Measurements from ENCODE around the gene IFT172.
"Not testable (repeated sequence)": the region's sequence is repeated elsewhere in the genome, so short reads cannot be mapped to it uniquely, and the experiment has no call there.

The IFT172 gene, protein sequence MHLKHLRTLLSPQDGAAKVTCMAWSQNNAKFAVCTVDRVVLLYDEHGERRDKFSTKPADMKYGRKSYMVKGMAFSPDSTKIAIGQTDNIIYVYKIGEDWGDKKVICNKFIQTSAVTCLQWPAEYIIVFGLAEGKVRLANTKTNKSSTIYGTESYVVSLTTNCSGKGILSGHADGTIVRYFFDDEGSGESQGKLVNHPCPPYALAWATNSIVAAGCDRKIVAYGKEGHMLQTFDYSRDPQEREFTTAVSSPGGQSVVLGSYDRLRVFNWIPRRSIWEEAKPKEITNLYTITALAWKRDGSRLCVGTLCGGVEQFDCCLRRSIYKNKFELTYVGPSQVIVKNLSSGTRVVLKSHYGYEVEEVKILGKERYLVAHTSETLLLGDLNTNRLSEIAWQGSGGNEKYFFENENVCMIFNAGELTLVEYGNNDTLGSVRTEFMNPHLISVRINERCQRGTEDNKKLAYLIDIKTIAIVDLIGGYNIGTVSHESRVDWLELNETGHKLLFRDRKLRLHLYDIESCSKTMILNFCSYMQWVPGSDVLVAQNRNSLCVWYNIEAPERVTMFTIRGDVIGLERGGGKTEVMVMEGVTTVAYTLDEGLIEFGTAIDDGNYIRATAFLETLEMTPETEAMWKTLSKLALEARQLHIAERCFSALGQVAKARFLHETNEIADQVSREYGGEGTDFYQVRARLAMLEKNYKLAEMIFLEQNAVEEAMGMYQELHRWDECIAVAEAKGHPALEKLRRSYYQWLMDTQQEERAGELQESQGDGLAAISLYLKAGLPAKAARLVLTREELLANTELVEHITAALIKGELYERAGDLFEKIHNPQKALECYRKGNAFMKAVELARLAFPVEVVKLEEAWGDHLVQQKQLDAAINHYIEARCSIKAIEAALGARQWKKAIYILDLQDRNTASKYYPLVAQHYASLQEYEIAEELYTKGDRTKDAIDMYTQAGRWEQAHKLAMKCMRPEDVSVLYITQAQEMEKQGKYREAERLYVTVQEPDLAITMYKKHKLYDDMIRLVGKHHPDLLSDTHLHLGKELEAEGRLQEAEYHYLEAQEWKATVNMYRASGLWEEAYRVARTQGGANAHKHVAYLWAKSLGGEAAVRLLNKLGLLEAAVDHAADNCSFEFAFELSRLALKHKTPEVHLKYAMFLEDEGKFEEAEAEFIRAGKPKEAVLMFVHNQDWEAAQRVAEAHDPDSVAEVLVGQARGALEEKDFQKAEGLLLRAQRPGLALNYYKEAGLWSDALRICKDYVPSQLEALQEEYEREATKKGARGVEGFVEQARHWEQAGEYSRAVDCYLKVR (N-terminal part only)

DNA sequence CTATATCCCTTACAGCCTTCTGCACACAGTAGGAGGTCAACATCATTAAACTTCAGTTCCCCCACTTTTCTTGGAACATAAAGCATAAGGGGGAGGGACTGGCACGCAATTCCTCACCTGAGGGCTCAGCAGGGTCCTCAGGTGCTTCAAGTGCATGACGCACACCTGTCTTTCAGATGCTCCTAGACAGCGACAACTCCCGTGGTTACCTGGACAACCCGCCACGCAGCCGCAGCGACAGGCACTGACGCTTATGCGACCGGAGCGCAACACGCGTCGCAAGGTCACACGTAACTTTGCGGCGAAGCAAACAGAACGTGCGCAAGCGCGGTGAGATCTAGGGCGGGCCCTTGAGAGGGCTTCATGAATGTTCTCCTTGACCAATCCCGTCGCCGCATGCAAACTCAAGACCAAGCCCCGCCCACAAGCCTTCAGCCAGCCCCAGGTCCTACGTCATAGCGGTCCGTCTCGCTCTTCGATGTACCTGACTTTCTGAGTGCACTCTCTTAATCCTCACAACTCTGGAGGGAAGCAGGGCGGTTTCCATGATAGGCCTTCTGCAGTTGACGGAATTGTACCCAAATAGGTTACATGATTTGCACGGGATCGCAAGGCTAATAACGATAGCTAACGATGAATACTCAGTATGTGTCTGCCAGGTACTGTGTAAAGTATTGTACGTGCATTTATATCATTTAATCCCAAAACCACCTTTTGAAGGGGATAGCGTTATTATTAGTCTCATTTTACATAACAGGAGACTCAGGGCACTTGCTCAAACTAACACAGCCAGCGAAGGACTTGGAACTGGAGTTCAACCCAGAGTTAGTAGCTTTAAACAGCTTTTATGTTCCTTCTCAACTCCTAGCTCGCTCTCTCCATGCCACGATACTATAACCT lies at the start of gene IFT172:
TSS of gene IFT172 (minus strand) at position 246 of the 900 bp plus-strand sequence. CDS start at position 156, 90 bp downstream.
- peak; percentile 99 for DNase-seq (ENCODE audit: low read depth)

DNA sequence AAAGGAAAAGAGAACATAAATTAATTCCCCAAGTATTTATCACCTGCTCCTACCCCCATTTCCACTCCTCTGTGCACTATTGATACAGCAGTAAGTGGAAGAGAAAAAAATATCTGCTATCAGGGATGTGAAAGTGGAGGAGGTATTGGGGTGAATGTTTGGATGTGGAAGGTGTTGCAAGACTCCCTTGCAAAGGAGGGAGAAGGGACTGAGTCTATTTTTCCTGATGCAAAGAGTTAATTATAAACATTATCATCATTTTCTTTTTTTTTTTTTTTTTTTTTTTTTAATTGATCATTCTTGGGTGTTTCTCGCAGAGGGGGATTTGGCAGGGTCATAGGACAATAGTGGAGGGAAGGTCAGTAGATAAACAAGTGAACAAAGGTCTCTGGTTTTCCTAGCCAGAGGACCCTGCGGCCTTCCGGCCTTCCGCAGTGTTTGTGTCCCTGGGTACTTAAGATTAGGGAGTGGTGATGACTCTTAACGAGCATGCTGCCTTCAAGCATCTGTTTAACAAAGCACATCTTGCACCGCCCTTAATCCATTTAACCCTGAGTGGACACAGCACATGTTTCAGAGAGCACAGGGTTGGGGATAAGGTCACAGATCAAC lies 49.4 kb upstream of the IFT172 start:
- not testable (repeated sequence) for DNase-seq (ENCODE audit: low read depth)

DNA sequence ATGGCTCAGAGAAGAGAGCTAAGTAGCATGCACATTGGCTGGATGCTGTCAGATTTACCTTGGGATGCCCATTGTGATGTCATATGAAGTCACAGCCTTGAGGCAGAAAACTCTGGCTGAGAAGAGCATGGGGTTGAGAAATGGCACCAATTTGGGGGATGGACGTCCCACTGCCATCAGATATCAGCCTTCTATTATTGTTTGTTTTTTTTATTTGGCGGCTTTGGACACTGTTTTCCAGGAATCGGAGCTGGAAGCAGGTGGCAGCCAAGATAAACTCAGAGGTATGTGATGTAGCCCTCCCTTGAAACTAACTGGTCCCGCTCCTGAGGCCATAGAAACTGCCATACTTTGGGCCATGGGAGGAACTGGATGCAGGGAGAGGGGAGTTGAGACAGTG lies 47.7 kb upstream of the IFT172 start:
- no peak for DNase-seq (ENCODE audit: low read depth)

DNA sequence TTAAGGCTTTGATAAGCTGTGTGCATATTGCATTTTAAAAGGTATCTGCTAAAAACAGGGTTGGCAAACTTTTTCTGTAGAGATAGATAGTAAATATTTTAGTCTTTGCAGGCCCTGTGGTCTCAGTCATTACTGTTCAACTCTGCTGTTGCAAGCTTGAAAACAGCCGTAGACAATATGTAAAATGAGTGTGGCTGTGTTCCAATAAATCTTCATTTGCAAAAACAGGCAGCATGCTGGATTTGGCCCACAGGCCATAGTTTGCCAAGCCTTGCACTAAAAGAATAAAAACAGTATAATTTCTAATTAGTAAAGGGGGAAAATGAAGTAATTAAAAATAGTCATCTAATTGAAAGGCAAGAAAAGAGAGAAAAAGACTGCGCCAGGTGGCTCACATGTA lies 42.4 kb upstream of the IFT172 start:
- no peak for DNase-seq (ENCODE audit: low read depth)

DNA sequence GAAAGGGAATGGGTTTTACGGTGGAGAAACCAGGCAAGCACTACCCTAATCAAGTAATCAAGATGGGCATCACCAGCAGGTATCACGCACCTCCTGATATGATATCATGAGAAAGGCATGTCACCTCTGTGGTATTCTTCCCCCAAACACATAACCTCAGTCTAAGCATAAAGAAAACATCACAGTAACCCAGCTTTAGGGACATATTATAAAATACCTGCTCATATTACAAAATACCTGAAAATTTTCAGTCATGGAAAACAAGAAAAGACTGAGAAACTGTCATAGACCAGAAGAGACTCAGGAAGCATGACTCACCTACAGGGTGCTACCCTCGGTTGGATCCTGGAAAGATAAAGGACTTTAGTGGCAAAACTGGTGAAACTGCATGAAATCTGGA lies 37.6 kb upstream of the IFT172 start:
- no peak for DNase-seq (ENCODE audit: low read depth)

DNA sequence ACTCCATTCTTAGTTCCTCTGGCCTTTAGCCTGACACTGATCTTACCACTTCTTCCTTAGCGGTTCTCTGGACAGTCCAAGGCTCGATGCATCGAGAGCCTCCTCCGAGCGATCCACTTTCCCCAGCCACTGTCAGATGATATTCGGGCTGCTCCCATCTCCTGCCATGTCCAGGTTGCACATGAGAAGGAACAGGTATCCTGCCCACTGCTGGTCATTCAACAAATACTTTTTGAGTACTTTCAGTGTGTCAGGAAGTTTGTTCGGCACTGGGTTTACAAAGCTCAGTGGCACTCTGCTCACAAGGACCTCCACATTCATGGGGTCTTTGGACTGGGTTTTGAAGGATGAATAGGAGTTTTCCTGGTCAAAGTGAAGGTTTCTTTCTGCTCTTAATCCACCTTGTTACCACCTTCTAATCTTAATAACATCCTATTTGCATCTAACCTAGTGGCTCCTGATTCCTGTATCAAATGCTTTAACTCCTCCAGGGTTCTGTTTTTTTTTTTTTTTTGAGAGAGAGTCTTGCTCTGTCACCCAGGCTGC lies 32.9 kb upstream of the IFT172 start:
- no peak for DNase-seq (ENCODE audit: low read depth)

DNA sequence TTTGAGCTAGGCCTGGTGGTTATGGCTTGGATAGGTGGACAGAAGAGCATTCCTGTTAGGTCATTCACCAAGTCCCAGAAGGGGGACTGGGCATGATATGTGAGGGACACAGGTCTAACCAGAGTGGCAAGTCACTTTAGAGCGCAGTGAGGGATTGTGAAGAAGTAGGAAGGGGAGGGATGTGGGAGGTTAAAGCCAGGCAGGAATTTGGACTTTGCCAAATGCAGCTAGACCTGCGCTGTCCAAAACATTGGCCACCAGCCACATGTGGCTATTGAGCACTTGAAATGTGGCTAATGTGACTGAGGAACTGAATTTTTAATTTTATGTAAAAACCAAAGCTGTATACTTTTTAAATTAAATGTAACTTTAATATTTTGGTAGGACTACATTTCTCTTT lies 30.8 kb upstream of the IFT172 start:
- DNase-seq (ENCODE audit: low read depth), result no peak

DNA sequence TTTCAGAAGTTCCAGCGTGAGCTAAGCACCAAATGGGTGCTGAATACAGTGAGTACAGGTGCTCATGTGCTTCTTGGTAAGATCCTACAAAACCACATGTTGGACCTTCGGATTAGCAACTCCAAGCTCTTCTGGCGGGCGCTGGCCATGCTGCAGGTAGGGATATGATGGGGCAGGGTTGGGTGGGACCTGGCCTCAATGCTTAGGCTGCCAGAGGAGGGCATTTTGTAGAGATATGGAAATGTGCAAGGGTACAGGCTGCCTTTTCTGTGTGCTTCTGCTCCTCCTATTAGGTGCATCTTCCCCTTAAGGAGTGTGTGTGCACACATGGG lies 29.2 kb upstream of the IFT172 start:
- no peak for DNase-seq (ENCODE audit: low read depth)

DNA sequence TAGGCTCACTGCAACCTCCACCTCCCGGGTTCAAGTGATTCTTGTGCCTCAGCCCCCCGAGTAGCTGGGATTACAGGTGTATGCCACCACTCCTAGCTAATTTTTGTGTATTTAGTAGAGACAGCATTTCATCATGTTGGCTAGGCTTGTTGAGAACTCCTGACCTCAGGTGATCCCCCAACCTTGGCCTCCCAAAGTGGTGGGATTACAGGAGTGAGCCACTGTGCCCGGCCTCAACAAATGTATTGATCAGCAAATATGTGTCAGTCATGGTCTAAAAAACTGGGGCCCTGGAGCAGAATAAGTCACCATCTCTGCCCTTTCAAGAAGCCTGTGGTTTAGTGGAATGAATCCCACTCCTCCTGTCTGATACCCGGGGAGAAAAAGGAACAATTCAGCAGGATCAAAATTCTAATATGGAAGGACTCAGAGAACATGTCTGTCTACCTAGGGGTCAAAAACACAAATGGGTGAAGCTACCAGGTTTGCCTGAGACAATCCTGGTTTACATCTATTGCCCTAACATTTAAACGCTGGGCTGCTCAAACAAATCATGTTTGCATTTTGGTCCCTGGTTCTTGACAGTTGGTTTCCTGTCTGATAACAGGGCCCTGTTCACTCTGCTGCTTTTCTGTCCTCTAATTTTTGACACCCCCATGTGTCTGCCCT lies 28.7 kb upstream of the IFT172 start:
- DNase-seq (ENCODE audit: low read depth), result no peak

DNA sequence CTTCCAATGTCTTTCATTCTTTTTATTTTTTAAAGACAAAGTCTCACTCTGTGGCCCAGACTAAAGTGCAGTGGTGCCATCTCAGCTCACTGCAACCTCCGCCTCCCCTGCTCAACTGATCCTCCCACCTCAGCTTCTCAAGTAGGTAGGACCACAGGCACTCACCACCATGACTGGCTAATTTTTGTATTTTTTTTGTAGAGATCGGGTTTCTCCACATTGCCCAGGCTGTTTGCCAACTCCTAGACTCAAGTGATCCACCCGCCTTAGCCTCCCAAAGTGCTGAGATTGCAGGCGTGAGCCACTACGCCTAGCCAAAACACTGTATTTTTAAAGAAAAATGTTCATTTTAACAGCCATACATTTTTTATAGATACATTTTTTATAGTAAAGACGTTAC lies 19.8 kb upstream of the IFT172 start:
- DNase-seq (ENCODE audit: low read depth), result no peak

DNA sequence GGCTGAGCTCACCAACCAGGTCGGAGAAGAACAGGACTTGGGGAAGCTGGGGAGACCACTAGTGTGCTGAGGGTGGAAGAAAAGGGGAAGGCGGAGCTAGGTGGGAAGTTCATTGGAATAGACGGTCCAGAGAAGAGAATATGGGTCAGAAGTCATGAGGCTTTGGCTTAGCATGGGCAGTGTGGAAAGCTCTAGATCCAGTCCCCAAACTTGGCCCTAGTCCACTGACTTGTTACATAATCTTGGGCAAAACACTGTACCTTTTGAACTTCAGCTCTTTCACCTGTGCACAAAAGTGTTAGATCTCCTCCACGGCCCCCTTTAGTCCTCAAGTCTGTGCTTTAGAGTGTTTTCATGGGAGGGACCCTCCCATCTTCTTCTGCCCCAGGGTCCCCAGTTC lies 17.8 kb upstream of the IFT172 start:
- DNase-seq (ENCODE audit: low read depth), result no peak

DNA sequence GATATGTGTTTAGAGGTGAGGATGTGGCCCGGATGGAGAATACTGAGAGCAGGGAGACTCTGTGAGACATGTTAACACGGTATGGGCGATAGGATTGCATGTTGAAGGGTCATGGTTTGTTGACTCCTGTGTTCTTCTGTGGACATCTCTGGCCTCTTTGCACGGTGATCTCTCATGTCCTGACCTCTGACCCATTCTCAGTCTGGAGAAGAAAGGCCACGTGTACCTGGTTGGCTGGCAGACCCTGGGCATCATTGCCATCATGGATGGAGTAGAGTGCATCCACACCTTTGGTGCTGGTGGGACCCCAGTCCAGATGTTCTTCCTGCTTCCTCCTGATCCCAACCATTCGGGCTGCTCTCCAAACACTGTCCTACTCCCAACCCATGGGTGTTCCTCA lies 17.0 kb upstream of the IFT172 start:
- no peak for DNase-seq (ENCODE audit: low read depth)

DNA sequence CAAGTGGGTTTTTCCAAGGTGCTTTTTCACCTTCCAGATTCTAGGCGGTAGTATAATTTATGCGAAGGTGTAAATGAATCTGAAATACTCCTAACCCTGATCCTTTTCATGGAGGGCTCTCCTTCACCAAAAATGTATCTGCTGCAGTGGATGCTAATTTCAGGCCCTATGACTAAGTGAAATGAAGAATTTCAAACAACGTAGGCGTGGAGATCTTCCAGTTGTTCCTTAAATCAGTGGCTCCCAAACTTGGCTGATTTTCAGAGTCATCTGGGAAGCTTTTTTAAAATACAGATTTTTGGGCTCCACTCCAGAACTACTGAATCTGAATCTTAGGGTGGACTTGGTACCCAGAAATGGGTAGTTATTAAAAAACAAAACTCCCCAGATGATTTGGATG lies 12.6 kb upstream of the IFT172 start:
- DNase-seq (ENCODE audit: low read depth), result no peak

DNA sequence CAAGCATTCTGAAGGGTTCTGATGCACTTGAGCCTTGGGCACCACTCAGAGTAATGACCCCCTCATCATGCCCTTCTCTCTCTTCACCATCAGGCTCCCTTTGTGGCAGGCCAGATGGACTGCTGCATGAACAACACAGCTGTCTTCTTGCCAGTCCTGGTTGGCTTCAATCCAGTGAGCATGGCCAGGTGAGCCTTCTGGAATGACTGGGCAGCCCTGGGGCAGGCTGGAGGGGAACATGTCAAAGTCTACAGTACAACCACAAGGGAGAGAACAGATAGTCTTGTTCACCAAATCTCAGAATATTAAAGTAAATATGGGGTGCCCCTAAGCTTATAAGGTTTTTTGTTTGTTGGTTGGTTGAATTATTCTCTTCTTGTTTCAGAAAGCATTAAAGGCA lies 11.5 kb upstream of the IFT172 start:
- DNase-seq (ENCODE audit: low read depth), result no peak

DNA sequence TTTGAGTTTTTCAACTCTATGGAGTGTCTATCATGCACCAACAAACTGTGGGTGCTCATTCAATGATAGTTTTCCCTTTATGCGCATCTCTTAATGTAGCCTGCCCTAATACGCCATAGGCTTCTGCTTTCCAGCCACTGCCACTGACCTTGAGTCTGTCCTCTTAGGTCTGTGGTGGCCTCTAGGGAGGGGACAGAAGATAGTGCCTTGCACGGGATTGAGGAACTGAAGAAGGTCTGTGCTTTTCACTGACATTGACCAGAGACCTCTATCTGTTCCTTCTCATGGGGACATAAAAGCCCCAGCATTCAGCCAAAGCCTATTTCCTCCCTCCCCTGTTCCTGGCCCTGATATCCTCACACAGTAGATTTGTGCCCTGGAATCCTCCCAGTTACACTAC lies 9.4 kb upstream of the IFT172 start:
- no peak for DNase-seq (ENCODE audit: low read depth)

DNA sequence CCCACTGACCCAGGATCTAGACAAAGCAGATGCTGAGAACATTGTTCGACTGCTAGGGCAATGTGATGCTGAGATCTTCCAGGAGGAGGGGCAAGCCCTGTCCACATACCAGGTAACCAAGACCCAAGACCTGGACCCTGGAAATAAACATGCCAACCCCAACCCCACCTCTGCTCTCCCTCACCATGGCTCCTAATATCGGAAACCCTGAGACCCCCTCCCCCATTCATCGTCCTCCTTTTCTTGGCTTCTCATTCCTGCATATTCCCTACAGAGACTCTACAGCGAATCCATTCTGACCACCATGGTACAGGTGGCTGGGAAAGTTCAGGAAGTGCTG lies 7.7 kb upstream of the IFT172 start:
- DNase-seq (ENCODE audit: low read depth), result no peak

DNA sequence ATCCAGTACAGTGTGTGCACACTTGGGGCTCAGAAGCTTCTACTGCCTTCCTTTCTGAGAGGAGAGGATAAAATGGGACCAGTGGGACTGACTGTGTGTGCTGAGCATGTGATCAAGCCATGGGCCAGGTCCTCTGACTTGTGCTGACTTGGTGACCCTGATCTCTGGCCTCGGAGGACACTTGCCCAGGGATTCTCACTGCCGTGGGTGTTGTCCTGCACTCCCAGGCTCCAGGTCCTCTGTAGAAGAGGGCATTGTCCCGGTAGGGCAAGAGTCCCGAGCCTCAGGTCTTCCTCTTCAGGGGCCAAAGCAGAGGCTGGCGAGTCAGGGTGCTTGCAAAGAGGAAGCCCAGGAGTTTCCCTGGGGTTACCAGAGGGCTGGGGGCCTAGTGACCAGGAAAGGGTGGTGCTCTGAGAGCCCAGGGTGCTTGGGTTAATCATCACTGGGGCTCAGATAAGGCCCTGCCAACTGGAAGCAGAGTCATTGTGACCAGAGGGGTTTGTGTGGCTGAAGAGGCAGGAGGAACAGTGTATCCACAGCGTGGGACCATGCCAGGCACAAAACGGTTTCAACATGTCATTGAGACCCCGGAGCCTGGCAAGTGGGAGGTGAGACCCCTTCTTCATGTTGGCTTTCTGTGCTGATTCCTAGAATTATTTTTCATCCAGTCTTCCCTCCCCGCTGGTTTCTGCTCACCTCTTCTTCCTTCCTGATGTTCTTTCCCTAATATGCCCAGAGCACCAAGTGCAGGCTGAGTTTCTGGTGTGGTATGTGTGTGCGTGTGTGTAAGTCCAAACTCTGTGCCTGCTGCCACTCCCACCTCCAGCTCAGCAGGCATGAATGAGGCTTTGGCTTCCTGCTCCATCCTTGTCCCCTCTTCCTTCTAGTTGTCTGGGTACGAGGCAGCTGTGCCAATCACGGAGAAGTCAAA lies 7.1 kb upstream of the IFT172 start, which contains the start of gene GCKR:
TSS of gene GCKR (plus strand) at position 483 of the 931 bp plus-strand sequence. CDS start at position 549, 66 bp downstream.
- DNase-seq (ENCODE audit: low read depth), result no peak

DNA sequence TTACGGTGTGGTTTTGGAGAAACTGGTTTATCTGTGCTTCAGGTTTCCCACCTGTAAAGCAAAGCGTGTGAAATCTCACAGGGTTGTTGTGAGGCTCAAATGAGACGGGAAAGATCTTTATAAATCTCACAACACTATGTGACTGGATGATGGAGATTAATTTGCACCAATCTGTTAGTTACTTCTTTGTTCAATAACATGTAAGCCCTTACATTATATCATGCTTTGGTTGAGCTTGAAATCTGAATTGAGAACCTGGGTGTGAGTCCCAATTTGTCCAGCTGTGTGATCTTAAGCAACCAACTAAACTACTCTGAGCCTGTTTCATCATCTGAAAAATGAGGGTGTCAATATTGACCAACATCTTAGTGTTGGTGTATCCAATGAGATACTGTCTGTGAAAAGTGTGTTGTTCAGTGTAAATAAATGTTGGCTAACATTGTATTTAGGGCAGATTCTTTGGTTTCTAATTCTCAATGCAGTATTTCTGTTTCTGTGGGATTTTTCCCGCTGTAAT lies 6.4 kb upstream of the IFT172 start:
- no peak for DNase-seq (ENCODE audit: low read depth)
